Measurements from ENCODE around the gene SLC25A13.

DNA sequence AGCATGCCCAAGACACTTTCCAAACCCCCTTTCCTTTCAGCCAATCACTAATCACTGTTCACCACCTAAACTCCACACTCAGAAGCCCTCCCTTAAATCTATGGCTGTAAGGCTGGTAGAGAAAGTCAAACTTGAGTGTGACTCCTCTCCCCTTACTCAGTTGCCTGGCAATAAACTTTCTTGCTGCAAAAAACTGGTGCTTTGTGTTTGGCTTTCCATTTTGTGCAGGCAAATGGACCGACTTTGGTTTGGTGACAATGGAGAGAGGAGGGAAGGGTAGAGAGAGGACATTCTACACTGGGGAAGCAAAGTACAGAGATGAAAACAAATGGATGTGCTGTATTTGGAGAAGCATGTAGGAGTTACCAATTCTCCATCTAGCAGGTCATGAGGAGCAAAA lies 84.9 kb downstream of the SLC25A13 start:
- TF ChIP-seq, protein P1, sequence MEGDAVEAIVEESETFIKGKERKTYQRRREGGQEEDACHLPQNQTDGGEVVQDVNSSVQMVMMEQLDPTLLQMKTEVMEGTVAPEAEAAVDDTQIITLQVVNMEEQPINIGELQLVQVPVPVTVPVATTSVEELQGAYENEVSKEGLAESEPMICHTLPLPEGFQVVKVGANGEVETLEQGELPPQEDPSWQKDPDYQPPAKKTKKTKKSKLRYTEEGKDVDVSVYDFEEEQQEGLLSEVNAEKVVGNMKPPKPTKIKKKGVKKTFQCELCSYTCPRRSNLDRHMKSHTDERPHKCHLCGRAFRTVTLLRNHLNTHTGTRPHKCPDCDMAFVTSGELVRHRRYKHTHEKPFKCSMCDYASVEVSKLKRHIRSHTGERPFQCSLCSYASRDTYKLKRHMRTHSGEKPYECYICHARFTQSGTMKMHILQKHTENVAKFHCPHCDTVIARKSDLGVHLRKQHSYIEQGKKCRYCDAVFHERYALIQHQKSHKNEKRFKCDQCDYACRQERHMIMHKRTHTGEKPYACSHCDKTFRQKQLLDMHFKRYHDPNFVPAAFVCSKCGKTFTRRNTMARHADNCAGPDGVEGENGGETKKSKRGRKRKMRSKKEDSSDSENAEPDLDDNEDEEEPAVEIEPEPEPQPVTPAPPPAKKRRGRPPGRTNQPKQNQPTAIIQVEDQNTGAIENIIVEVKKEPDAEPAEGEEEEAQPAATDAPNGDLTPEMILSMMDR (IDR thresholded peaks at IDR 0.05 in 4 of 5, conservative IDR thresholded peaks at IDR 0.05 in 1 of 5), result no peak
- no peak for TF ChIP-seq POLR2A (IDR thresholded peaks at IDR 0.05)
